Tibial nerve (tissue), 4 donors: ENCODE results near the gene TRPM1. TPM values are rescaled to one million over a fixed set of nuclear protein-coding genes. Genes with fewer than 3 reads are reported as not detected.

Experiments
- DNase-seq, 2 donors: peaks; one replicate each; pipeline ENCODE4 v3.0.0-alpha.2; 2019; ENCODE audit warnings: low spot score in 2 of 2
- H3K27ac ChIP-seq, 4 donors: fragments of 200-600 bp; sonication (generic) in 3 of 4; one replicate each; pipeline ENCODE4 v1.5.1; 2017 to 2019; ENCODE audit warnings: mild to moderate bottlenecking in 1 of 4
- H3K27me3 ChIP-seq, 2 donors: fragments of 200-600 bp; sonication (generic) in 1 of 2; one replicate each; pipeline versions ENCODE4 v1.5.1 to v1.6.0; 2017 to 2019
- H3K36me3 ChIP-seq, 3 donors: fragments of 200-600 bp; sonication (generic); one replicate each; pipeline ENCODE4 v1.5.1; 2018 to 2019
- H3K4me1 ChIP-seq, 4 donors: fragments of 200-600 bp; sonication (generic) in 3 of 4; one replicate each; pipeline ENCODE4 v1.5.1; 2017 to 2019
- H3K4me3 ChIP-seq, 4 donors: fragments of 200-600 bp; sonication (generic) in 3 of 4; one replicate each; pipeline ENCODE4 v1.5.1; 2017 to 2019; ENCODE audit warnings: mild to moderate bottlenecking in 1 of 4, moderate library complexity in 1 of 4
- H3K9me3 ChIP-seq, 4 donors: fragments of 200-600 bp; sonication (generic) in 3 of 4; one replicate each; pipeline ENCODE4 v1.5.1; 2017 to 2019
- CTCF ChIP-seq, 5 experiments: fragments of 200-600 bp in 3 of 5; fragments of 450-650 bp in 2 of 5; sonication (generic) in 3 of 5; IDR thresholded peaks; one replicate each; pipeline ENCODE4 v1.5.1; 2016 to 2019; ENCODE audit warnings: antibody characterized with exemption in 5 of 5, mild to moderate bottlenecking in 3 of 5, moderate library complexity in 2 of 5
- EP300 ChIP-seq, 2 donors: sonication (generic); formaldehyde crosslinking; IDR thresholded peaks; one replicate each; pipeline ENCODE4 v1.6.1; 2017; ENCODE audit warnings: antibody characterized with exemption in 2 of 2, mild to moderate bottlenecking in 1 of 2
- POLR2A ChIP-seq, 2 donors: fragments of 450-650 bp; IDR thresholded peaks; one replicate each; pipeline ENCODE4 v1.6.1; 2017; ENCODE audit warnings: antibody characterized with exemption in 2 of 2, mild to moderate bottlenecking in 2 of 2, moderate library complexity in 2 of 2
- WGBS, 2 donors: methylation state at CpG; one replicate each; pipeline ENCODE4 v1.1.5; 2018; 5-methylcytosine and 5-hydroxymethylcytosine counted together
- total RNA-seq, 4 donors: library from RNA; depleted of rRNA; stranded (reverse); fragments of >200 nt; gene quantifications; one replicate each; pipeline ENCODE4 v1.1.0, GENCODE V29; 2016

The TRPM1 gene
- total RNA-seq, 4 donors from 2014 or later: not detected

GRCh38 chr15:31058236-31058962 lies 43.1 kb downstream of the TRPM1 start:
- WGBS, 2 donors: 85 to 92% methylated on average over 6 of the region's 6 CpGs

DNA sequence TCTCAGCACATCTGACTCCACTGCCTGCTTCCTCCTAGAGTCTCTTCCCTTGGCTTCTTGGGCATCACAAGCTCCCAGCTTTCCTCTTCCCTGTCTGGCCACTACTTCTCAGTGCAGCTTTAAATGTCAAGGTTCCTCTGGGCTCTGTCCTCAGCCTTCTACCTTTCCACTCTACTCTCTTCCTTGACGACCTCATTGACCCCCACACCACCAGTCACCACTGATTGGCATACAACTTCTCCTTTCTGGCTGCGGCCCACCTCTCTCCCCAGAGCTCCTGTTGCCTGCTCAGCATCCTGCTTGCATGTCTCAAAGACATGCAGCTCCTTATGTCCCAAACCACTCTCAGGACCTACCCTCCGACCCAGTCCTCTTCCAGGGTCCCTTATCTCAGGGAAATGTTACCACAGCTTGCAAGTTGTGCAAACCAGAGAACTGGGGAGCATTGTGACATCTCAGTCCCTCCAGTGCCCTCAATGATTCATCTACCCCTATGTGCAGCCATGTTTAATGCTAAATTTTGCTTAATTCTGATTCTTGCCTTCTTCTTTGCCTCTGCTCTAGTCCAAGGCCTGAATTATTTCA lies 49.9 kb downstream of the TRPM1 start:
- H3K9me3 ChIP-seq: peaks cover 0 to 1% (median 0%) of the 10 kb centered on the region in 4 donors
- no peak for DNase-seq
- WGBS, 2 donors: 74 to 75% methylated on average over 3 of the region's 3 CpGs
- no peaks in the 10 kb centered on the region for H3K4me1 ChIP-seq
- H3K4me3 ChIP-seq: no peak overlapping the region
- no peak overlapping the region for H3K27ac ChIP-seq
- H3K36me3 ChIP-seq: no peaks in the 10 kb centered on the region
- no peaks in the 10 kb centered on the region for H3K27me3 ChIP-seq
- no peak for TF ChIP-seq EP300 (IDR thresholded peaks at IDR 0.05)
- TF ChIP-seq CTCF (IDR thresholded peaks at IDR 0.05): no peak
- TF ChIP-seq POLR2A (IDR thresholded peaks at IDR 0.05): no peak

More at GRCh38 chr15:31058236-31058962, 43.1 kb downstream of the TRPM1 start:
- H3K9me3 ChIP-seq: peaks cover 0 to 8% (median 0%) of the 10 kb centered on the region in 4 donors
- no peak overlapping the region for H3K4me3 ChIP-seq
- DNase-seq: no peak
- no peaks in the 10 kb centered on the region for H3K27me3 ChIP-seq
- H3K4me1 ChIP-seq: peaks cover 0 to 16% (median 0%) of the 10 kb centered on the region in 4 donors
- TF ChIP-seq EP300 (IDR thresholded peaks at IDR 0.05): no peak
- TF ChIP-seq CTCF (IDR thresholded peaks at IDR 0.05): no peak
- TF ChIP-seq POLR2A (IDR thresholded peaks at IDR 0.05): no peak
- no peaks in the 10 kb centered on the region for H3K36me3 ChIP-seq
- H3K27ac ChIP-seq: no peak overlapping the region

GRCh38 chr15:31050953-31051352 lies 50.6 kb downstream of the TRPM1 start:
- WGBS, 2 donors: 88 to 92% methylated on average over 10 of the region's 10 CpGs
- Histone ChIP-seq H3K4me1 (no peaks in the 10 kb centered on the region), H3K36me3 (no peaks in the 10 kb centered on the region), H3K9me3 (no peaks in the 10 kb centered on the region), H3K4me3 (no peak overlapping the region), H3K27ac (no peak overlapping the region), H3K27me3 (no peaks in the 10 kb centered on the region)
- no peak for DNase-seq
- no peak for TF ChIP-seq CTCF (IDR thresholded peaks at IDR 0.05)
- no peak for TF ChIP-seq POLR2A (IDR thresholded peaks at IDR 0.05)
- TF ChIP-seq EP300 (IDR thresholded peaks at IDR 0.05): no peak

DNA sequence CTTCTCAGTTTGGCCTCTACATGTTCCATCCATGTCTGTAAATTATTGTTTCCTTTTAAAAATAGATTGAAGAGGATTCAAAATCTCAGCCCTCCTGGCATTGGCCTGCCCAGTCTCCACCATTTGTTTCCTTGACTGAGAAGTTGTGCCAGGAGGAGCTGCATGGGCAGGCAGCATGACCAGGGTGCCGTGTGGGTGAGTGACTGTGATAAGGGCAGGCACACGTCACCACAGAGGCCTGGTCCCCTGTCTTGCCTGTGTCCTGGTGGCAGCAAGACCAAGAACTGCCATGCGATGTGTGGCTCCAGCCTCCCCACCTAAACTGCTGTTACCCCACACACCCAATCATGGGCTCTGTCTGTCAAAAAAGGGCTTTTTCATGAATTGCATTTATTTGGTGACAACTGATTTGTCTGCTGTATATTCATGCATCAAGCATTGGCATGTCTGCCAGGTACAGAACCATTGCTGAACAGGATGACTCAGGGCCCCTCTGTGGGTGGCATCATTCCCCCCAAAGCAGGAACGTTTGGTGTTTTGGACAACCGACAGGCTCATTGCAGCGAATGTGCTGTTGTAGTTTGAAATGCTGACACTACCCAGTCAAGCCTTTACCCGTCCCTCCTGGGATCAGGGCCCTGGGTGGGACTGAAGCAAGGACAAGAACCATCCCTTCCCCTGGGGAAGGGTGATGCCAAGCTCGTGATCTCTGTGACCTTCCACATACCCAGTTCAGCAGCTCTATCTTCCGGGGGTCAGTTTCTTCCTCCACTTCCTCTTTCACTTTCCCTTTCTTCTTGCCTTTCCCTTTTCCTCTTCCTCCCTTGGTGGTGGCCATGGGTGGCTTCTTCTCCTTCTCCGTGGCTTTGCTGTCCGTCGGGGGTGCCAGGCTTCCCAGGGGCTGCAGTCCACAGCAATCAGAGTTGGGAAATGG lies 51.6 kb downstream of the TRPM1 start:
- no peak overlapping the region for H3K27ac ChIP-seq
- DNase-seq: no peak
- no peaks in the 10 kb centered on the region for H3K4me1 ChIP-seq
- H3K36me3 ChIP-seq: no peaks in the 10 kb centered on the region
- no peaks in the 10 kb centered on the region for H3K27me3 ChIP-seq
- no peaks in the 10 kb centered on the region for H3K9me3 ChIP-seq
- no peak overlapping the region for H3K4me3 ChIP-seq
- no peak for TF ChIP-seq CTCF (IDR thresholded peaks at IDR 0.05)
- TF ChIP-seq POLR2A (IDR thresholded peaks at IDR 0.05): no peak
- no peak for TF ChIP-seq EP300 (IDR thresholded peaks at IDR 0.05)
- 69 to 73% methylated on average over 12 of the region's 12 CpGs for WGBS, 2 donors
